ENCODE measurements around the gene PMEL. TPM values are rescaled to one million over a fixed set of nuclear protein-coding genes. Genes with fewer than 3 reads are reported as not detected.

PMEL gene
- total and polyA plus RNA-seq, 2 of the 8 experiments (the other 6 are each of a cell fraction or from before 2014, with no cell fraction given) = 120 to 382 TPM

GRCh38 chr12:55978393-55978792 lies 12.6 kb upstream of the PMEL start:
- no peak overlapping the region for H3K9ac ChIP-seq (replicated peaks in 1 of 4; ENCODE audit: extremely low read depth in 1 of 4, low read depth in 3 of 4, low read length in 3 of 4)
- no peak overlapping the region for H2BK120ac ChIP-seq (replicated peaks; ENCODE audit: low read depth, low read length)
- no peak overlapping the region for H2BK5ac ChIP-seq (ENCODE audit: low read depth, low read length)
- ChIA-PET POLR2A (ENCODE audit: partially characterized antibody) (interaction anchor here (1.2 to 1.6 kb wide), 2 partner anchors 29 to 120 kb away, joined by 3 read pairs; no protein-coding TSS in a partner anchor), CTCF (ENCODE audit: partially characterized antibody) (interaction anchor here (1.2 to 1.9 kb wide), 4 partner anchors 17 to 240 kb away, joined by 3 to 7 read pairs (median 6); no protein-coding TSS in a partner anchor)
- H3K4ac ChIP-seq (replicated peaks; ENCODE audit: insufficient read length, low read depth, low read length) = no peak overlapping the region
- H2AFZ ChIP-seq (ENCODE audit: low read length) = no peak overlapping the region
- H2BK12ac ChIP-seq (ENCODE audit: low read depth, low read length) = no peak overlapping the region
- no peak for DNase-seq (ENCODE audit: low read depth in 1 of 2, low spot score in 2 of 2)
- no peaks in the 10 kb centered on the region for H3K9me3 ChIP-seq (ENCODE audit: insufficient read depth in 2 of 2, low read depth in 1 of 2, low read length in 1 of 2)
- H3K4me3 ChIP-seq (ENCODE audit: extremely low read depth in 1 of 4, insufficient read depth in 2 of 4, low read depth in 3 of 4, low read length in 4 of 4) = no peak overlapping the region
- no peaks in the 10 kb centered on the region; a peak in 1 of 7 replicates for H3K4me1 ChIP-seq (replicated peaks in 1 of 4; ENCODE audit: control insufficient read depth in 3 of 4, insufficient read depth in 4 of 4, low read length in 3 of 4)
- H3K27me3 ChIP-seq (replicated peaks in 1 of 4; ENCODE audit: control insufficient read depth in 3 of 4, extremely low read depth in 1 of 4, insufficient read depth in 3 of 4, low read length in 3 of 4) = no peaks in the 10 kb centered on the region
- no peak overlapping the region for H3K23ac ChIP-seq (ENCODE audit: insufficient read length)
- no peak overlapping the region for H4K91ac ChIP-seq (replicated peaks; ENCODE audit: insufficient read length, low read length)
- H3K79me1 ChIP-seq (ENCODE audit: low read depth, low read length) = peaks cover 2% of the 10 kb centered on the region
- H3K14ac ChIP-seq (ENCODE audit: insufficient read length) = no peak overlapping the region
- no peak overlapping the region for H4K5ac ChIP-seq (ENCODE audit: insufficient read length, low read depth, low read length)
- H3K27ac ChIP-seq (ENCODE audit: low read depth, low read length) = no peak overlapping the region
- H2BK15ac ChIP-seq (ENCODE audit: low read length) = no peak overlapping the region
- H3K79me2 ChIP-seq (ENCODE audit: control insufficient read depth in 1 of 2, insufficient read depth in 2 of 2, low read length in 2 of 2) = peaks cover 0 to 36% of the 10 kb centered on the region in 2 experiments; a peak in 3 of 4 replicates
- FAIRE-seq = no peak
- no peak overlapping the region for H3K56ac ChIP-seq (replicated peaks; ENCODE audit: insufficient read length, low read depth, low read length)
- peaks cover 0 to 12% (median under 1%) of the 10 kb centered on the region in 4 experiments; a peak in 3 of 8 replicates for H3K36me3 ChIP-seq (ENCODE audit: control insufficient read depth in 2 of 4, insufficient read depth in 4 of 4, low read length in 3 of 4)
- H2AK5ac ChIP-seq (ENCODE audit: low read depth, low read length) = no peak overlapping the region
- H3K18ac ChIP-seq (ENCODE audit: extremely low read depth, low read length) = no peak overlapping the region
- H3K4me2 ChIP-seq (ENCODE audit: insufficient read depth in 1 of 2, low read depth in 2 of 2, low read length in 2 of 2) = no peak overlapping the region
- 93% methylated on average over 7 of the region's 7 CpGs; no CpG with 5 or more reads in 1 of the 2 experiments for WGBS, 2 experiments (ENCODE audit: extremely low coverage in 1 of 2, insufficient coverage in 1 of 2, insufficient read length in 1 of 2, insufficient replicate concordance in 2 of 2, low coverage in 1 of 2, low lambda C conversion rate in 2 of 2, missing lambda C conversion rate in 1 of 2)
- H3K23me2 ChIP-seq (ENCODE audit: low read depth, low read length) = peaks cover 3% of the 10 kb centered on the region; the same call in 1 of the 2 replicates
- no peak overlapping the region for H2BK20ac ChIP-seq (ENCODE audit: low read length)
- no peak overlapping the region for H4K8ac ChIP-seq (ENCODE audit: extremely low read depth, insufficient read depth, low read length)
- peaks cover 2% of the 10 kb centered on the region in 2 experiments for H4K20me1 ChIP-seq (replicated peaks in 1 of 2; ENCODE audit: control insufficient read depth in 1 of 2, insufficient read depth in 2 of 2, low read length in 2 of 2)
- no peak for TF ChIP-seq POU5F1 (IDR thresholded peaks at IDR 0.05; ENCODE audit: low read depth, low read length)
- no peak for TF ChIP-seq CBX5 (IDR thresholded peaks at IDR 0.05; ENCODE audit: low read depth, low read length)
- TF ChIP-seq NRF1 (IDR thresholded peaks at IDR 0.05; ENCODE audit: low read depth, low read length) = no peak
- no peak for TF ChIP-seq TAF7 (optimal IDR thresholded peaks at IDR 0.05; ENCODE audit: borderline replicate concordance, low read depth, low read length)
- no peak for TF ChIP-seq TCF12 (IDR thresholded peaks at IDR 0.05; ENCODE audit: low read depth, low read length)
- TF ChIP-seq KDM4A (IDR thresholded peaks at IDR 0.05; ENCODE audit: low read depth, low read length, severe bottlenecking) = no peak
- TF ChIP-seq NANOG (IDR thresholded peaks at IDR 0.05; ENCODE audit: insufficient read depth, low read depth, low read length, poor library complexity, severe bottlenecking) = no peak
- no peak for TF ChIP-seq KDM1A (IDR thresholded peaks at IDR 0.05; ENCODE audit: borderline replicate concordance, low read length)
- no peak for TF ChIP-seq RNF2 (IDR thresholded peaks at IDR 0.05; ENCODE audit: borderline replicate concordance, low read depth, low read length, missing control alignments, poor library complexity, severe bottlenecking)
- no peak for TF ChIP-seq GTF2F1 (IDR thresholded peaks at IDR 0.05; ENCODE audit: borderline replicate concordance, low read depth, low read length)
- TF ChIP-seq SP1 (IDR thresholded peaks at IDR 0.05; ENCODE audit: low read depth, low read length) = no peak
- TF ChIP-seq CHD1 (IDR thresholded peaks at IDR 0.05; ENCODE audit: low read depth, low read length) = no peak

Data from H1 (cell line).